ENCODE data around the gene CNTNAP2. TPM values are rescaled to one million over a fixed set of nuclear protein-coding genes. Genes with fewer than 3 reads are reported as not detected.

The CNTNAP2 gene
- total RNA-seq, 1 donor: 7.6 TPM

DNA sequence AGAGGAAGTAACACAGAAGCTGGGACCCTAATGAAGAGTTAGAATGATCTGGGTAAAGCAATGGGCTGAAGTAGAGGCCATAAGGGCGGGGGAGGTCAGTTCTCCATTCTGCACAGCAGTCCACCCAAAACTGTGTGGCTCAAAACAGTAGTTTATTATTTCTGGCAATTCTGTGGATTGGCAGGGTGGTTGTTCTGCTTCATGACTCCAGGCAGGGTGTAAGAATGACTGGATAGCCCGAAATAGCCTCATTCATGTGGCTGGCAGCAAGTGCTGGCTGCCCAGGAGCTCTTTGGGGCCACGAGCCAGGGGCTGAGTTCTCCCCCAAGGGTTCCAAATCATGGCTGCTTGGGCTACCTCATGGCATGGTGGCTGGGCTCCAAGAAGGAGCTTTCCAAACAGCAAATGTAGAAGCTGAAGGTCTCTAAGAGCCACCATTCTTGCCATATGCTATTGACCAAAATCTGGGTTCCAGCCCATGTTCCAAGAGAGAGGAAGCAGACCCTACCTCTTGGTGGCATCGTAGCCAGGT, 2158.8 kb downstream of the CNTNAP2 start:
- no peak overlapping the region for H3K27ac ChIP-seq (ENCODE audit: low read depth, low read length)
- H3K36me3 ChIP-seq (ENCODE audit: insufficient read depth, low read length): no peaks in the 10 kb centered on the region
- no peaks in the 10 kb centered on the region for H3K9me3 ChIP-seq (ENCODE audit: low read depth, low read length)
- no peaks in the 10 kb centered on the region for H3K4me1 ChIP-seq (ENCODE audit: insufficient read depth, low read length)
- TF ChIP-seq CTCF (IDR thresholded peaks at IDR 0.05; ENCODE audit: extremely low read depth, low read depth, low read length): no peak
- no peak overlapping the region for H2AFZ ChIP-seq (ENCODE audit: low read length)
- no peak for DNase-seq (ENCODE audit: insufficient read length, low spot score, missing footprints)
- H3K4me2 ChIP-seq (ENCODE audit: insufficient read depth, low read length): no peak overlapping the region
- no peaks in the 10 kb centered on the region for H3K27me3 ChIP-seq (ENCODE audit: insufficient read depth, low read length)
- H4K20me1 ChIP-seq (ENCODE audit: insufficient read depth, low read length): no peaks in the 10 kb centered on the region
- H3K4me3 ChIP-seq (ENCODE audit: insufficient read depth, low read length): no peak overlapping the region
- H3K79me2 ChIP-seq (ENCODE audit: insufficient read depth, low read length): no peaks in the 10 kb centered on the region

DNA sequence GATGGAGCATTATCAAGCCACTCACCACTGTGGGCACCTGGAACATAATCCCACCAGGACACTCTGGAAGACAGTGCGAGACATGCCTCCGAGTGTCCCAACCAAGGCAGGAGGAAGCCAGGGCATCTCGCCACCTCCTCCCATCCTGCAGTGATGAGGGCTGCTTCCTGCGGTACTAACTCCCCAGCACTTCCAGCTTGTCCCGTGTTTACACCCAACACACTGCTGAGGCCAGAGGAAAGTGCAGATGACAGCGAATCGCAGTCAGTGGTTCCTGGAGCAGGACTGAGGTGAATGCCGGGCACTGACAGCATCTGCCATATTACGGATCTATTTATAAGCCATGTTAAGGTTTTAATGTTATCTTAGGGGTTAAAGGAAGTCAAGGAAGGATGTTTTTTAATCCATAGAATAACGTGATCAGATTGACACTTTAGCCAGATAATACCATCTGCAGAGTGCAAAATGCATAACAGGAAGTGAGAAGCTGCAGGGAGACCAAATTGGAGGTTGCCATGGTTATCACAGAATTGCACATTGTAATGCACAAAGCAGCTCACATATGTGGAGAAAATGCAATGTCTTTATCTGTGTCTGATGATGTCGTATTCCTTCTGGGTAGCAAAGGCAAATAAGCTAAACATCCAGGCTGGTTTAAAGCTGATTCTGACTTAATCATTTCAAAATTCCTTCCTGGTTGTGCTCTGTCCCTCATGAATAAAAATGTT, 2159.9 kb downstream of the CNTNAP2 start:
- Histone ChIP-seq H3K36me3 (ENCODE audit: insufficient read depth, low read length) (no peaks in the 10 kb centered on the region), H3K4me1 (ENCODE audit: insufficient read depth, low read length) (no peaks in the 10 kb centered on the region), H3K79me2 (ENCODE audit: insufficient read depth, low read length) (no peaks in the 10 kb centered on the region), H3K4me3 (ENCODE audit: insufficient read depth, low read length) (no peak overlapping the region), H3K27me3 (ENCODE audit: insufficient read depth, low read length) (no peaks in the 10 kb centered on the region), H3K27ac (ENCODE audit: low read depth, low read length) (no peak overlapping the region), H3K9me3 (ENCODE audit: low read depth, low read length) (no peaks in the 10 kb centered on the region), H4K20me1 (ENCODE audit: insufficient read depth, low read length) (no peaks in the 10 kb centered on the region), H3K4me2 (ENCODE audit: insufficient read depth, low read length) (no peak overlapping the region), H2AFZ (ENCODE audit: low read length) (no peak overlapping the region)
- DNase-seq (ENCODE audit: insufficient read length, low spot score, missing footprints): no peak
- no peak for TF ChIP-seq CTCF (IDR thresholded peaks at IDR 0.05; ENCODE audit: extremely low read depth, low read depth, low read length)

DNA sequence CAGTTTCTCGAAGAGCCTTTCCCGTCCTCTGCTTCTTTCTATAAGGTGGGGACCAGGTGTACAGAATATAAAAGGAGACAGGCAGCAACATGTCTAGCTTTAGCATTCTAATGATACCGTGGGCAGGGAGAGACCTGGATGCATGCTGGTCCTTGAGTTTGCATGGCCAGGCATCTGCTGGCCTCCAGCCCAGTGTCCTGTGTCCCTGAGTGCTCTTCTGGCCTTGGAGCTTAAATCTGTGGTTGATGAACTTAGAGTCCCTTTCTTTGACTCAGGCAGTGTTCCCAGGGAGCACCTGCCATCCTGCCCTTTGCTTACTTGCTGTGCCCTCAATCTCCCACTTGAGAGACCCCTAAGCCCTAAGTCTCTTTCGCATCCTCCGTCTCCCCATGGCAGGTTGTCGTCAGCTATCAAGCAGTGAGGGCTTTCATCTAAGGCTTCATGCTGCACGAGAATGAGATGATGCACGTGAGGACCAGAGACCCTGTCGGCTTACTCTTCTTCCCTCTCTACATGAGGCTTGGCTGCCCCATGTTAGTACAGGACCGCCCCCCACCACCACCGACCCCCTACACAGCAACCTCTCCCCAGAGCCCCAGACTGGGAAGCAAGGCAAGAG, 2160.6 kb downstream of the CNTNAP2 start:
- H3K36me3 ChIP-seq (ENCODE audit: insufficient read depth, low read length): no peaks in the 10 kb centered on the region

More for the DNA sequence above, 2160.6 kb downstream of the CNTNAP2 start:
- no peak for DNase-seq (ENCODE audit: insufficient read length, low spot score, missing footprints)
- H3K4me3 ChIP-seq (ENCODE audit: insufficient read depth, low read length): no peak overlapping the region
- no peaks in the 10 kb centered on the region for H4K20me1 ChIP-seq (ENCODE audit: insufficient read depth, low read length)
- H3K4me1 ChIP-seq (ENCODE audit: insufficient read depth, low read length): no peaks in the 10 kb centered on the region
- no peak for TF ChIP-seq CTCF (IDR thresholded peaks at IDR 0.05; ENCODE audit: extremely low read depth, low read depth, low read length)
- H2AFZ ChIP-seq (ENCODE audit: low read length): no peak overlapping the region
- H3K4me2 ChIP-seq (ENCODE audit: insufficient read depth, low read length): no peak overlapping the region
- no peaks in the 10 kb centered on the region for H3K9me3 ChIP-seq (ENCODE audit: low read depth, low read length)
- no peaks in the 10 kb centered on the region for H3K79me2 ChIP-seq (ENCODE audit: insufficient read depth, low read length)
- no peaks in the 10 kb centered on the region for H3K27me3 ChIP-seq (ENCODE audit: insufficient read depth, low read length)
- H3K27ac ChIP-seq (ENCODE audit: low read depth, low read length): no peak overlapping the region
